BJ (cell line): Measurements from ENCODE around the gene GAP43. TPM values are rescaled to one million over a fixed set of nuclear protein-coding genes. Genes with fewer than 3 reads are reported as not detected.

ENCODE experiments used
- CTCF ChIA-PET: fragments of 350-600 bp; formaldehyde crosslinking; extraction: SDS; loops from one replicate; lab custom pipeline; 2021; ENCODE audit warnings: antibody characterized with exemption, inconsistent platforms; lab: Yijun Ruan, JAX
- POLR2A ChIA-PET: fragments of 300-600 bp; sonication (Branson Sonifier 250); formaldehyde crosslinking; extraction: SDS; loops from one replicate; lab custom pipeline; 2021; ENCODE audit warnings: antibody characterized with exemption; lab: Charles Lee
- DNase-seq: peaks from one replicate; pipeline ENCODE4 v3.0.0-alpha.2; 2011; ENCODE audit warnings: low read depth
- H3K27me3 ChIP-seq: 2 replicates; pipeline ENCODE4 v1.6.0; 2011; ENCODE audit warnings: low read length; ENCODE audit not compliant: control insufficient read depth, insufficient read depth
- H3K36me3 ChIP-seq: 2 replicates; pipeline ENCODE4 v1.5.1; 2011; ENCODE audit warnings: low read length; ENCODE audit not compliant: control insufficient read depth, insufficient read depth
- H3K4me3 ChIP-seq: 2 replicates; pipeline ENCODE4 v1.5.1; 2011; ENCODE audit warnings: low read depth, mild to moderate bottlenecking, control low read depth, low read length
- polyA plus RNA-seq: library from polyadenylated mRNA; depleted of rRNA; stranded (reverse); fragments of >200 nt; gene quantifications from 2 replicates; pipeline ENCODE4 v1.2.3, GENCODE V29; 2011
- TF ChIP-seq, protein P1 (sequence below): IDR thresholded peaks from 2 replicates; pipeline ENCODE4 v1.5.1; 2011; ENCODE audit warnings: low read depth, mild to moderate bottlenecking, control low read depth, inconsistent platforms, low read length, moderate library complexity; ENCODE audit not compliant: insufficient read depth

GAP43 gene
- polyA plus RNA-seq, 1 experiment, result 0.12 TPM

DNA sequence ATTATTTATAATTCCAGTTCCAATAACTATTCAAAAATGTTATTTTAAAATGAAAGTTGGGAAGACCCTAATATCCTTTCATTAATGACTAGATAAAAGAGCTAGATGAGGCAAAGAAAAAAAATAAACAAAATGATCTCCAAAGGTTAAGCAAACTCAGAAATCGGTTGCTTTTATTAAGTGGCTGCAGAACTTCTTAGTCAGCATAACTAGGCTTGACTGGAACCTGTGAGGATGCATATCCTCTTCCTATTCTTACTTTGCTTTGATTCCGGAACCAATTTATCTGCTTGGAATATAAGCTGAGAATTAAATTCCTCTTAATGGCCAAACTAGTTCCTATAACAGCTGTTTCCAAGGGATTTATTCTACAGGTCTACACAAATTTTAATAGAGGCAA lies 10.7 kb downstream of the GAP43 start:
- CTCF ChIA-PET, result no interaction called here
- POLR2A ChIA-PET, result no interaction called here
- DNase-seq, result no peak
- TF ChIP-seq, protein P1, sequence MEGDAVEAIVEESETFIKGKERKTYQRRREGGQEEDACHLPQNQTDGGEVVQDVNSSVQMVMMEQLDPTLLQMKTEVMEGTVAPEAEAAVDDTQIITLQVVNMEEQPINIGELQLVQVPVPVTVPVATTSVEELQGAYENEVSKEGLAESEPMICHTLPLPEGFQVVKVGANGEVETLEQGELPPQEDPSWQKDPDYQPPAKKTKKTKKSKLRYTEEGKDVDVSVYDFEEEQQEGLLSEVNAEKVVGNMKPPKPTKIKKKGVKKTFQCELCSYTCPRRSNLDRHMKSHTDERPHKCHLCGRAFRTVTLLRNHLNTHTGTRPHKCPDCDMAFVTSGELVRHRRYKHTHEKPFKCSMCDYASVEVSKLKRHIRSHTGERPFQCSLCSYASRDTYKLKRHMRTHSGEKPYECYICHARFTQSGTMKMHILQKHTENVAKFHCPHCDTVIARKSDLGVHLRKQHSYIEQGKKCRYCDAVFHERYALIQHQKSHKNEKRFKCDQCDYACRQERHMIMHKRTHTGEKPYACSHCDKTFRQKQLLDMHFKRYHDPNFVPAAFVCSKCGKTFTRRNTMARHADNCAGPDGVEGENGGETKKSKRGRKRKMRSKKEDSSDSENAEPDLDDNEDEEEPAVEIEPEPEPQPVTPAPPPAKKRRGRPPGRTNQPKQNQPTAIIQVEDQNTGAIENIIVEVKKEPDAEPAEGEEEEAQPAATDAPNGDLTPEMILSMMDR, result no peak
- no peak overlapping the region for H3K4me3 ChIP-seq
- no peaks in the 10 kb centered on the region; the same call in 1 of the 2 replicates for H3K27me3 ChIP-seq
- H3K36me3 ChIP-seq, result no peaks in the 10 kb centered on the region

DNA sequence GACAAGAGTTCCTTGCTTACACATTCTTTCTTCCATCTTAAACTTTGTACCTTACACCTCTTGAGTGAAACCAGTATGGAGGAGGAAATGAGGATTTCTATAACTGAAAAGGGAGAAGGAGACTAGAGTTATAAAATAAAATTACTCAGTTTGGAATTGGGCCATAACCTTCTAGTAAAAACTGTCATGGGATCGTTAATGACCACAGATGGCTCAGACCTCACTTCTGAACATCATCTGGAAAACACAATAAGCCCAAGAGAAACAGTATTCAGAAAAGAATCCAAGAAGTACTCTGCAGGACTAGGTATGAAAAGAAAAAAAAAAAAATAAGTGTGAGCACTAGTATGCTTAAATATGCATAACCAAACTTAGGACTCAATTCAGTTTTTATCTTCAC lies 12.1 kb downstream of the GAP43 start:
- DNase-seq, result no peak
- ChIA-PET CTCF (no interaction called here), POLR2A (no interaction called here)
- no peaks in the 10 kb centered on the region for H3K36me3 ChIP-seq
- TF ChIP-seq, protein P1, result no peak
- H3K4me3 ChIP-seq, result no peak overlapping the region
- no peaks in the 10 kb centered on the region for H3K27me3 ChIP-seq

DNA sequence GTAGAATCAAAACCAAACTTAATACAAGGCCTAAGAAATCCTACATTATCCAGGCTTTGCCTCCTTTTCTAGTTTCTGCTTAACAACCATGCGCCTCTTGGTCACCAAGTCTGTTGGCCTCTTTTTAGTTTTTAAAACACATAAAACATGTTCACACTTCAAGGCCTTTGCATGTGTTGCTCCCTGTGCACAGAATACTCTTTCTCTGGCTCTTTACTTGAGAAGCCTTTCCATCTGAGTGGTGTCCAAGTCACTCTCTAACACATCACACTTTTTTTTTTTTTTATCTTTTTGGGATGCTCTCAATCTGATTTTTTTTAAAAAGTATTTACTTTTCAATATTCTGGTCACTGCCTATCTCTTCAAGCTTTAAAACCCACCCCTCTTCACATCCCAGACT lies 14.9 kb downstream of the GAP43 start:
- H3K27me3 ChIP-seq, result no peaks in the 10 kb centered on the region
- H3K36me3 ChIP-seq, result no peaks in the 10 kb centered on the region
- no peak for DNase-seq
- ChIA-PET POLR2A (no interaction called here), CTCF (no interaction called here)
- TF ChIP-seq, protein P1, result no peak
- H3K4me3 ChIP-seq, result no peak overlapping the region

DNA sequence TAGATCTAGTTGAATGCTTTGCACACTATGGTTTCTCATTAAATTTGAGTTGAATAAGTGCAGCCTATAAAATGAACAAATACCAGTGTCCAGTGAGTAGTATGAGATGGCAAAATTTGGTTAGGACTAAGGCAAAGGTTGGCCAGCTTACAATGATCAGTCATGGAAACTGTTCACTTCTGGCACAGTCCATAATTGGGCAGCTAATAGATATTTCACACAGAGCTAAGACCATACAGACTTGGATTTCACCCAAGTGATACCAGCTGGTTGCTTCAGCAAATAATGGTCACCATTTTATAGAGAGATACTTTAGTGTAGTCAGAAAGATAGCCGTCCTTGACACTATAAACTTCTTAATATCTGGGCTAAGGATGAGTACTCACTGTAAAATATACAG lies 15.7 kb downstream of the GAP43 start:
- TF ChIP-seq, protein P1, result no peak
- H3K36me3 ChIP-seq, result no peaks in the 10 kb centered on the region
- ChIA-PET POLR2A (no interaction called here), CTCF (interaction anchor here (1.0 kb wide), 1 partner anchor 10 kb away, joined by 3 read pairs; no protein-coding TSS in a partner anchor)
- DNase-seq, result no peak
- no peak overlapping the region for H3K4me3 ChIP-seq
- H3K27me3 ChIP-seq, result no peaks in the 10 kb centered on the region

DNA sequence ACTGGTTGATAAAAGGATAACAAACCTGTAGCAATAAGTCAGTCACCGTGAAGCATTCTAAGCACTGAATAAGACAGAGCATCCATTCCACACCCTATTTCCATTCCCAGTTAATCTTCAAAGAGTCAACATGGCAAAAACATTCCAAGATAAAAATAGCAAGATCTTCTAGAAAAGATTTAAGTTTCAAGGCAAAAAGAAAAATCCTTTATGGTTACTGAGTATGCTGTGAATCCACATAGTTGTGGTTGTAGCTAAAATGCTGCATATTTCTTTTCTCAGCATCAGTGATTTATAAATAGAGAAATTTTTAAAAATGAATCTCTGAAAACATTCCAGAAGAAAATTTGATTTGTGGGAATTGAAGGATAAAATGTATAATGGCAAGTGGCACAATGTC lies 21.1 kb downstream of the GAP43 start:
- TF ChIP-seq, protein P1, result no peak
- no peak for DNase-seq
- Histone ChIP-seq H3K4me3 (no peak overlapping the region), H3K36me3 (no peaks in the 10 kb centered on the region), H3K27me3 (no peaks in the 10 kb centered on the region)
- POLR2A ChIA-PET, result no interaction called here
- CTCF ChIA-PET, result interaction anchor here (0.8 to 1.0 kb wide), 2 partner anchors 10 to 17 kb away, joined by 3 read pairs; no protein-coding TSS in a partner anchor
